IPS DF 4.7 (cell line): ENCODE results near the gene GPT2.
"Not testable (repeated sequence)": the region's sequence is repeated elsewhere in the genome, so short reads cannot be mapped to it uniquely, and the experiment has no call there.

Source experiments
- DNase-seq: peaks from one replicate; pipeline ENCODE4 v3.0.0-alpha.2; 2013; ENCODE audit warnings: low spot score; ENCODE audit errors: extremely low read depth

Gene GPT2

GRCh38 chr16:46862555-46863447 lies 21.4 kb upstream of the GPT2 start:
- no peak for DNase-seq

GRCh38 chr16:46866286-46866685 lies 17.9 kb upstream of the GPT2 start:
- DNase-seq = no peak

GRCh38 chr16:46867486-46867885 lies 16.7 kb upstream of the GPT2 start:
- not testable (repeated sequence) for DNase-seq

- DNase-seq = not testable (repeated sequence)
Measured at GRCh38 chr16:46868891-46869290, 15.3 kb upstream of the GPT2 start.

- no peak for DNase-seq
Measured at GRCh38 chr16:46871597-46871996, 12.6 kb upstream of the GPT2 start.

- DNase-seq = no peak
Measured at GRCh38 chr16:46873201-46873600, 11.0 kb upstream of the GPT2 start.

GRCh38 chr16:46875243-46875642 lies 8.9 kb upstream of the GPT2 start:
- DNase-seq = no peak

- DNase-seq = no peak
Measured at GRCh38 chr16:46882304-46882939, 1.7 kb upstream of the GPT2 start.

GRCh38 chr16:46882940-46883307 lies 1.2 kb upstream of the GPT2 start:
- DNase-seq = no peak

GRCh38 chr16:46883353-46883689 lies 841 bp upstream of the GPT2 start:
- DNase-seq = no peak

GRCh38 chr16:46884513-46885293 lies 541 bp downstream of the GPT2 start:
- no peak for DNase-seq

GRCh38 chr16:46885960-46886763 lies 2.0 kb downstream of the GPT2 start:
- no peak for DNase-seq

- no peak for DNase-seq
Measured at GRCh38 chr16:46886764-46887523, 2.8 kb downstream of the GPT2 start.

GRCh38 chr16:46887524-46887854 lies 3.3 kb downstream of the GPT2 start:
- DNase-seq = no peak

- DNase-seq = no peak
Measured at GRCh38 chr16:46889245-46889941, 5.2 kb downstream of the GPT2 start.

- no peak for DNase-seq
Measured at GRCh38 chr16:46889942-46890300, 5.8 kb downstream of the GPT2 start.

GRCh38 chr16:46891910-46892309 lies 7.7 kb downstream of the GPT2 start:
- no peak for DNase-seq

- no peak for DNase-seq
Measured at GRCh38 chr16:46894036-46894672, 10.0 kb downstream of the GPT2 start.

- DNase-seq = no peak
Measured at GRCh38 chr16:46895399-46896313, 11.5 kb downstream of the GPT2 start.
